ENCODE data around the gene SPATA6L.

- TF ChIP-seq CTCF (IDR thresholded peaks at IDR 0.05) (no peak), POLR2A (IDR thresholded peaks at IDR 0.05) (no peak)
These were observed 47.6 kb downstream of the SPATA6L start for GRCh38 chr9:4618700-4619099.

Data from esophagus squamous epithelium (tissue), 4 donors.